ENCODE results near the gene MRPL53. TPM values are rescaled to one million over a fixed set of nuclear protein-coding genes. Genes with fewer than 3 reads are reported as not detected.

Gene MRPL53
- total RNA-seq, 1 experiment from 2014 or later = 52.1 TPM

DNA sequence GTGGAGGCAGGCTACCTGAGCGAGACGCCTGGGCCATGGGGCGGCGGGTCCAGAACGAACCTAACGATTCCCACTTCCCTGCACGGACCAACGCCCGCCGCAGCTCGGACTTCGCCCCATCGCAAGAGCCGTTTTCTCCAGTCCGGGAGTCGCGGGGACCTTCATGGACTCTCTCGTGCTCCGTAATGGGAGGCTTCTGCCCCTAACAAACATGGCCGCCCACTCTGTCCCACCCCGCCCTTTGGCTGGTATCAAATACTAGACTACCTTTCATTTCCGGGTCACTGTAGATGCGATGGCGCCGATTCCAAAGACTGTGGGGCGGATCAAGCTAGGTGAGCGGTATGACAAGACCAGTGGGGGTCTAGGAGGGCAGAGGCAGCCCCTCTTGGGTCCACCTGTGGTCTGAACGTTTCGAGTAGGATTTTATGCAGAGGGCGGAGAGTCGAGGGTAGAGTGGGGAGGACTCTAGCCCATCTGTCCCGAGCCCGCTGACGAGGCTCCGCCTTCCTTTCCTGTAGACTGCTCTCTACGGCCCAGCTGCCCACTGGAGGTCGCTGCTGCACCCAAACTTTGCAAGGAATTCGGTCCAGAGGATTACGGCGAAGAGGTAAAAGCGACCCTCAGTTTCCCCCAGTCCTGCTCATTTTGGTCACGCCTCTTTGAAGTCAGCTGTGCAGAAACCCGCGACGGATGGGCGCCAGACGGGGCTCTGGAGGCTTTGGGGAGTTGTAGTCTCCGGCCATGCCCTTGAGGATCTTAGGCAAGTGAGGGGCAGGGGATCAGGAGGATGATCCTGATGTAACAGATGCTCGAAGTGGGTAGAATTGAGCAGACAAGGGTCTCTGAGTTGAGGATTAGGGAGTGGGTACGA is 10.6 kb upstream of the MRPL53 start, which contains the start of the genes CCDC142 and TTC31 (continued):
- TF ChIP-seq CREM (CRISPR knock-in tag; IDR thresholded peaks at IDR 0.05) = no peak; the same call in 1 of the 2 replicates

DNA sequence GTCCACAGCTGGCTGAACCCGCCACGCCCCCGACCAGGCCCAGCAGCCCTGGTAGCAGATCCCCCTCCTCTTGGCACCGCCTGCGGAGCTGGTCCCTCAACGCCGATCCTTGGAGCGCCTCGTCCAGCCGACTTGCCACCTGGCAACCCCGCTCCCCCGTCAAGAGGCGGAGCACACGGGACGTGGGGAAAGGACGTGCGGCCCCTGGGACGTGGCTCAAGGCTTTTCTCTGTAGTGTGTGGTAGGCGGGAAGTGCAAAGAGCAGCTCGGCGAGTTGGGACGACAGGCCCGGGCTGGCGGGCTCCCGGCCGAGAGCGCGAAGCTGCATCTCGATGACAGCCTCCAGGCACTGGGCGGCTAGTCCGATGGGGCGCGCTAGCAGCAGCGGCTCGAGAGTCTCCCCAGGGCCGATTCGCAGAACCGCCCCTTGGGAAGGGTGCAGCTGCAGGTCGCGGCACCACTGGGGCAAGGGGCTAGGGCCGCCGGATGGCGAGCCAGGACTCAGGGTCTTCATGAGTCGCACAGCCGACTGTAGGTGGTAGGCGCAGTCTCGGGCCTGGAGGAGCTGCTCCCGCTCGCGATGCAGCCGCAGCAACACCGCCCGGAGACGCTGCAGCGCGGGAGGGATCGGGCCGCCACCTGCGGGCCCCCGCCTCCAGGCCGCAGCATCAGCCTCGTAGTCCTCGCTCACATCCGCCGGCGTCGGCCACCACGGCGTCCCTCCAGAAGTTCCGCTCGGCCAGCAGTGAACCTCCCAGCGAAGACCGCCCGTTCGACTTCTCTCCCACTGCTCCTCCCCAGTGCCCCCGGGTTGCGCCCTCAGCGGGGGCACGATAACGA is 9.7 kb upstream of the MRPL53 start:
- Mint-ChIP-seq H3K36me3 (peaks cover 22% of the 10 kb centered on the region), H3K9me3 (no peaks in the 10 kb centered on the region), H3K4me3 (peak overlapping the region; percentile 100), H3K4me1 (peaks cover 10% of the 10 kb centered on the region), H3K27ac (peak overlapping the region; percentile 100), H3K27me3 (ENCODE audit: low read depth) (no peaks in the 10 kb centered on the region)
- CTCF ChIA-PET = interaction anchor here (0.8 to 4.6 kb wide), 25 partner anchors 9 to 193 kb away, joined by 3 to 43 read pairs (median 7); partner anchors contain the start of genes AUP1, DQX1, HTRA2 and INO80B
- ATAC-seq (peak; percentile 21), DNase-seq (ENCODE audit: low spot score) (peak; percentile 66)
- POLR2A ChIA-PET = interaction anchor here (0.5 to 2.2 kb wide), 6 partner anchors 10 to 61 kb away, joined by 4 to 13 read pairs (median 5); partner anchors contain the start of genes C2orf81, DQX1, LBX2 and MRPL53
- TF ChIP-seq RORB (CRISPR knock-in tag; IDR thresholded peaks at IDR 0.05) (no peak), ZNF317 (CRISPR knock-in tag; IDR thresholded peaks at IDR 0.05; ENCODE audit: borderline replicate concordance, low read depth) (no peak; the same call in 1 of the 2 replicates), ZBTB21 (CRISPR knock-in tag; IDR thresholded peaks at IDR 0.05; ENCODE audit: borderline replicate concordance) (peak; percentile 40; the same call in 1 of the 2 replicates), GABPB1 (CRISPR knock-in tag; IDR thresholded peaks at IDR 0.05) (no peak), MXD4 (CRISPR knock-in tag; IDR thresholded peaks at IDR 0.05; ENCODE audit: borderline replicate concordance) (no peak), IRF2 (CRISPR knock-in tag; IDR thresholded peaks at IDR 0.05; ENCODE audit: borderline replicate concordance, low read depth) (no peak), RELA (CRISPR knock-in tag; IDR thresholded peaks at IDR 0.05; ENCODE audit: borderline replicate concordance) (peak; percentile 81; the same call in 1 of the 2 replicates), E2F5 (CRISPR knock-in tag; IDR thresholded peaks at IDR 0.05) (peak; percentile 62)
- TF ChIP-seq, protein P1, sequence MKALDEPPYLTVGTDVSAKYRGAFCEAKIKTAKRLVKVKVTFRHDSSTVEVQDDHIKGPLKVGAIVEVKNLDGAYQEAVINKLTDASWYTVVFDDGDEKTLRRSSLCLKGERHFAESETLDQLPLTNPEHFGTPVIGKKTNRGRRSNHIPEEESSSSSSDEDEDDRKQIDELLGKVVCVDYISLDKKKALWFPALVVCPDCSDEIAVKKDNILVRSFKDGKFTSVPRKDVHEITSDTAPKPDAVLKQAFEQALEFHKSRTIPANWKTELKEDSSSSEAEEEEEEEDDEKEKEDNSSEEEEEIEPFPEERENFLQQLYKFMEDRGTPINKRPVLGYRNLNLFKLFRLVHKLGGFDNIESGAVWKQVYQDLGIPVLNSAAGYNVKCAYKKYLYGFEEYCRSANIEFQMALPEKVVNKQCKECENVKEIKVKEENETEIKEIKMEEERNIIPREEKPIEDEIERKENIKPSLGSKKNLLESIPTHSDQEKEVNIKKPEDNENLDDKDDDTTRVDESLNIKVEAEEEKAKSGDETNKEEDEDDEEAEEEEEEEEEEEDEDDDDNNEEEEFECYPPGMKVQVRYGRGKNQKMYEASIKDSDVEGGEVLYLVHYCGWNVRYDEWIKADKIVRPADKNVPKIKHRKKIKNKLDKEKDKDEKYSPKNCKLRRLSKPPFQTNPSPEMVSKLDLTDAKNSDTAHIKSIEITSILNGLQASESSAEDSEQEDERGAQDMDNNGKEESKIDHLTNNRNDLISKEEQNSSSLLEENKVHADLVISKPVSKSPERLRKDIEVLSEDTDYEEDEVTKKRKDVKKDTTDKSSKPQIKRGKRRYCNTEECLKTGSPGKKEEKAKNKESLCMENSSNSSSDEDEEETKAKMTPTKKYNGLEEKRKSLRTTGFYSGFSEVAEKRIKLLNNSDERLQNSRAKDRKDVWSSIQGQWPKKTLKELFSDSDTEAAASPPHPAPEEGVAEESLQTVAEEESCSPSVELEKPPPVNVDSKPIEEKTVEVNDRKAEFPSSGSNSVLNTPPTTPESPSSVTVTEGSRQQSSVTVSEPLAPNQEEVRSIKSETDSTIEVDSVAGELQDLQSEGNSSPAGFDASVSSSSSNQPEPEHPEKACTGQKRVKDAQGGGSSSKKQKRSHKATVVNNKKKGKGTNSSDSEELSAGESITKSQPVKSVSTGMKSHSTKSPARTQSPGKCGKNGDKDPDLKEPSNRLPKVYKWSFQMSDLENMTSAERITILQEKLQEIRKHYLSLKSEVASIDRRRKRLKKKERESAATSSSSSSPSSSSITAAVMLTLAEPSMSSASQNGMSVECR (CRISPR knock-in tag; IDR thresholded peaks at IDR 0.05; ENCODE audit: borderline replicate concordance) = 0 out of 2 replicates have a peak, but pooled peaks have one; percentile 10
- TF ChIP-seq, protein P2, sequence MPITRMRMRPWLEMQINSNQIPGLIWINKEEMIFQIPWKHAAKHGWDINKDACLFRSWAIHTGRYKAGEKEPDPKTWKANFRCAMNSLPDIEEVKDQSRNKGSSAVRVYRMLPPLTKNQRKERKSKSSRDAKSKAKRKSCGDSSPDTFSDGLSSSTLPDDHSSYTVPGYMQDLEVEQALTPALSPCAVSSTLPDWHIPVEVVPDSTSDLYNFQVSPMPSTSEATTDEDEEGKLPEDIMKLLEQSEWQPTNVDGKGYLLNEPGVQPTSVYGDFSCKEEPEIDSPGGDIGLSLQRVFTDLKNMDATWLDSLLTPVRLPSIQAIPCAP (CRISPR knock-in tag; IDR thresholded peaks at IDR 0.05) = 0 out of 2 replicates have a peak, but pooled peaks have one; percentile 21

DNA sequence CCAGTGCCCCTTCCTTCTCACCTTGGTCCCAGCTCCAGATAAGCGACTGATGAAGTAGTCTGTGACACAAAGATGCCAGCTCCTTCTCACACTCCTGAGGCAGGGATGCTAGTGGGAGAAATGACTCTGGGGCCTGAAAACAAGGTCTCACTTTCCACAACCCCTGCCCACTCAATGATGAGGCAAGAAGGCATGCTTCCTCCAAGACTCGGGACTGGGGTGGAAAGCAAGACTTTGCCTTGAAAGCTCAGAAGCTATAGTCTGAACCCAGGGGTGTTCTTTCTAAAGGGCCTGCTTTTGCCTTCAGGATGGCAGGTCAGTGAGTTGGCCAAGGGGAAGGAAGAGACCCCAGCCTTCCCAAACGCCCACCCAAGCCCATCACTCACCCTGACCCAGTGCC is 9.0 kb upstream of the MRPL53 start:
- ChIA-PET POLR2A (interaction anchor here (1.5 kb wide), 1 partner anchor 19 kb away, joined by 6 read pairs; the partner anchor contains the start of gene LBX2), CTCF (interaction anchor here (1.0 to 4.6 kb wide), 9 partner anchors 8 to 119 kb away, joined by 3 to 43 read pairs (median 17); partner anchors contain the start of genes INO80B, LBX2 and MRPL53)
- no peaks in the 10 kb centered on the region for H3K27me3 Mint-ChIP-seq (ENCODE audit: low read depth)
- DNase-seq (ENCODE audit: low spot score) (no peak), ATAC-seq (no peak)
- H3K9me3 Mint-ChIP-seq = no peaks in the 10 kb centered on the region
- TF ChIP-seq GRHL2 (CRISPR knock-in tag; IDR thresholded peaks at IDR 0.05; ENCODE audit: insufficient replicate concordance, severe bottlenecking) = no peak
- no peak for TF ChIP-seq MXD4 (CRISPR knock-in tag; IDR thresholded peaks at IDR 0.05; ENCODE audit: borderline replicate concordance)
- TF ChIP-seq OVOL2 (CRISPR knock-in tag; IDR thresholded peaks at IDR 0.05; ENCODE audit: borderline replicate concordance) = no peak
- TF ChIP-seq ZNF263 (CRISPR knock-in tag; IDR thresholded peaks at IDR 0.05; ENCODE audit: low read depth) = no peak
- TF ChIP-seq, protein P3, sequence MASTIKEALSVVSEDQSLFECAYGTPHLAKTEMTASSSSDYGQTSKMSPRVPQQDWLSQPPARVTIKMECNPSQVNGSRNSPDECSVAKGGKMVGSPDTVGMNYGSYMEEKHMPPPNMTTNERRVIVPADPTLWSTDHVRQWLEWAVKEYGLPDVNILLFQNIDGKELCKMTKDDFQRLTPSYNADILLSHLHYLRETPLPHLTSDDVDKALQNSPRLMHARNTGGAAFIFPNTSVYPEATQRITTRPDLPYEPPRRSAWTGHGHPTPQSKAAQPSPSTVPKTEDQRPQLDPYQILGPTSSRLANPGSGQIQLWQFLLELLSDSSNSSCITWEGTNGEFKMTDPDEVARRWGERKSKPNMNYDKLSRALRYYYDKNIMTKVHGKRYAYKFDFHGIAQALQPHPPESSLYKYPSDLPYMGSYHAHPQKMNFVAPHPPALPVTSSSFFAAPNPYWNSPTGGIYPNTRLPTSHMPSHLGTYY (CRISPR knock-in tag; IDR thresholded peaks at IDR 0.05) = no peak
- TF ChIP-seq RELA (CRISPR knock-in tag; IDR thresholded peaks at IDR 0.05; ENCODE audit: borderline replicate concordance) = no peak
- no peak for TF ChIP-seq FOXJ3 (CRISPR knock-in tag; IDR thresholded peaks at IDR 0.05; ENCODE audit: borderline replicate concordance)
- no peak overlapping the region for H3K27ac Mint-ChIP-seq
- peak overlapping the region; percentile 100 for H3K4me3 Mint-ChIP-seq
- peaks cover 10% of the 10 kb centered on the region for H3K4me1 Mint-ChIP-seq
- H3K36me3 Mint-ChIP-seq = peaks cover 19% of the 10 kb centered on the region

Measured in WTC11 (cell line).